GM18867 (cell line): ENCODE results near the gene ICA1.
"Not testable (repeated sequence)": the region's sequence is repeated elsewhere in the genome, so short reads cannot be mapped to it uniquely, and the experiment has no call there.

Experiments
- ATAC-seq: cut with Tn5 transposase; IDR thresholded peaks from one replicate; pipeline ENCODE4 v1.9.1; 2021; ENCODE audit warnings: mild to moderate bottlenecking, moderate library complexity; ENCODE audit not compliant: unreplicated experiment

The ICA1 gene

DNA sequence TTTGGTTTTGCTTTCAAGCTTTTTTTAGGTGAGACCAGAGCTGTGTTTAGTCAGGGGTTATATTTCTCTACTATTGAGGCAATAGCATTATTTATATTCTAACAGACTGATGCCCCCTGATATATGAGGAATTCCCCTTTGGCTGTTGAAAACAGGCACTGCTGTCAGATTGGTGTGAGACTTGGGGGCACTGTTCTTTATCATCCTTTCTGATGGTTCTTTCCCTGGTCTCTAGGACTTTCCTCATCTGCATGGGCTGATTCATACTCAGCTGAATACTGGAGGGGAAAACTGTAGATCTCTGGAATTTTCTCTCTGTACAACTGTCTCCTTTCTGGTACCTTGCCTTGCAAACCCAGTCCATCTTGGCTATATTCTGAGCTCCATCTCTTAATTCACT is 10.0 kb upstream of the ICA1 start:
- no peak for ATAC-seq

DNA sequence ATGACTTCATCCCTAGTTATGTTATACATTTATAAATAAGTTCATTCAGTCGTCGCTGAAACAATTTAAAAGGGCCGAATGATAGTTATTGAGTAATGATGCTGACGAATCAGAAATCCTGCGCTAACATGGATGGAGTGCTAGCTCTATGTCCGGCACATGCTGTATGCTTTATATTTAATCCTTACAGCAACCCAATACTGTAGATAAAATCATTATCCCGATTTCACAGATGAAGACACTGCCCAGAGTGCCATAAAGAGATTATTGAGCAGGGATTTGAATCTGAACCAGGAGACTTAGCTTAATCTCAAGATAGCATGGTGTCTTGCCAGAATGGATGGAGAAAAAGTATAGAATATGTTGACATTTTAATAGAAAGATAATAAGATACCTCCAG is 1.1 kb upstream of the ICA1 start:
- ATAC-seq: no peak

DNA sequence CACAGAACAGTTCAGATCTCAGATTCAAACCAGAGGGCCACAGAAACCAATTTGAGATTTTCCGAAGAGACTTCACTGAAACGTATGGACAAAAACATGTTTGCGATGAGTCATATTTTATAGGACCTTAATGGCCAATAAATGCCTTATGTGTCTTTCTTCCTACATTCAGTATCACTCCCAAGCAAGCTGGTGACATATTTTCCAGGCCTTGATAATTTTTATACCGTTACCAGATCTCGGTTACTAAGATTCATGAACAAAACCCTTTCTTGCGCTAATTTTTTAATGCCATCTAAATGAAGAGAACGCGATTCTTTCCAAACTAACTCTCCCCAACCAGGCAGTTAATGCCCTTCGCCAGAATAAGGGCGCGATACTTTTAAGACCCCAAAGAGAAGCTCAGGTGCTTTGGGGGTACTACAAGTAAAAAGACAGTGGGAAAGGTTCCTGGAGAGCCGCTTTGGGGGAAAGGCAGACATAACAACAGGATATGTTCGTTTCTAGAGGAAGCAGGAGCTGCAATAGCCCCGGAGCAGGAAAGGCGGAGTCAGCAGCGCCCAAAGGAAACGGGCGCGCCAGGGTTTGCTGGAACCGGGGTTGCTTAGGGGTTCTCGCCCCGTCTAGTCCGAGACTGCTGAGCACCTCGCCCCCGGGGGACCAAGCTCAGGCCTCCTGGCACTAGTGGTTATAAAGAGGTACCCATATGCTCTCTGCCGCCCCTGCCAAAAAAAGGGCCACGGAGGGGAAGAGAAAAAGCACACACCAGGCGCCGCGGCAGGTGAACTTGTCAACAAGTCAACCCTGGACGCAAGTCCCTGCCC is 884 bp downstream of the ICA1 start:
- peak; percentile 37 for ATAC-seq

DNA sequence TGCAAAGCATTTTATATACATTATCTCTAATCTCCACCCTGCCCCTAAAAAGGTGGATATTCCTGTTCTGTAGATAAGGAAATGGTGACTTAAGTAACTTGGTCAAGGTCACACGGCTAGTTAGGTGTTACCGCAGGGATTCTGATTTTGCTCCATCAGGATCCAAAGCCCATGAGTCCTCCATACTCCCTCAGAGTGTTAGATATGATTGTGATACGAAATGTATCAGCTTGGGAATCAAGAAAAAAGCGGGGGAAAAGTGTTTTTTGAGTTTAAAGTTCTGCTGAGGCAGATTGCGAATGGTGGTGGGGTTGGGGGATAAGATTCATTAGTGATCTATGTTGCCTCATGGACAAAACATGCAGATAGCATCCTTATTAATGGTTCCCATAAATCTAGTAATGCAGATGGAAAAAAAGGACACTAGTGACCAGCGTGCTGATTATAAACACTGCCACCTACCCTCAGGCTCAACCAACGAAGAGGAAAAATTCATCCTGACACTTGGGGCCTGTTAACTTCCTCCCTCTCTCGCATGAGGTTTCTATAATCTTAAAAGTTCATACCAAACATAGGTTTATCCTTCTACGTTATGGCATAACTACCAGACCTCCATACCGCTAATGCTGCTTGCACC is 2.3 kb downstream of the ICA1 start:
- no peak for ATAC-seq

DNA sequence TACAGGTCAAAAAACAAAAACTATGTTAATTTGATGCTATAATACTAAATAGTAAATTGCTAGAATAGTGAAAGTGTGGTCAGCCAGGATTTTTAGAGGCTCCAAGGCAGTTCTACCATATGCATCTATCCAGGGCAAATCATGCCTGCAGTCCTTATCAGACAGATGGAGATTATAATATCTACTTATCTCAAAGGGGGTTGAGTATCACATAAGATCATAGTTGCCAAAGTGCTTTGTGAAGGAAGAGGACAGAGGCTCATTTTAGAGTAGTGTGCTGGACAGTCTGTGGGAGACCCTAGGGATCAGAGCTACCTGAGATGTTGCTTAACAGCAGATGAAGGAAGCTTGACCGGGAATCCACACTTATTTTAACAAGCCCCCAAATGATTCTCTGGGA is 3.2 kb downstream of the ICA1 start:
- ATAC-seq: no peak

DNA sequence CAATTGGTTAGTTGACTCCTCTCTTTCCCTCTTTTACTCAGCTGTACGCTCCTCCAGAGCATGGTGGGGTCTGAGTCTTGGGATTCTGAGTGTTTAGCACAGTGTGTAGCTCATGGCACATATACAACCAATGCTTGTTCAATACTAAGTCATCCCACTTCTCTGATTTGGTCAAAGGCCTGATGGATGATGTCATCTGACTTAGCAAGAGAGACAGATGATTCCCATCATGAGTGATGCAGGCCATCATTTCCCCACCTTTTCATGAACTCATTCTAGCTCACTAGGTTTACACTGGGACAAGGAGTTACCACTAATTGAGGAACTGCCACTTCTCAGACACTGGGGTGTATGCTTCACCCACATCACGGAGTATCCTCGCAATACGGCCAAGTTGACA is 3.8 kb downstream of the ICA1 start:
- ATAC-seq: no peak

DNA sequence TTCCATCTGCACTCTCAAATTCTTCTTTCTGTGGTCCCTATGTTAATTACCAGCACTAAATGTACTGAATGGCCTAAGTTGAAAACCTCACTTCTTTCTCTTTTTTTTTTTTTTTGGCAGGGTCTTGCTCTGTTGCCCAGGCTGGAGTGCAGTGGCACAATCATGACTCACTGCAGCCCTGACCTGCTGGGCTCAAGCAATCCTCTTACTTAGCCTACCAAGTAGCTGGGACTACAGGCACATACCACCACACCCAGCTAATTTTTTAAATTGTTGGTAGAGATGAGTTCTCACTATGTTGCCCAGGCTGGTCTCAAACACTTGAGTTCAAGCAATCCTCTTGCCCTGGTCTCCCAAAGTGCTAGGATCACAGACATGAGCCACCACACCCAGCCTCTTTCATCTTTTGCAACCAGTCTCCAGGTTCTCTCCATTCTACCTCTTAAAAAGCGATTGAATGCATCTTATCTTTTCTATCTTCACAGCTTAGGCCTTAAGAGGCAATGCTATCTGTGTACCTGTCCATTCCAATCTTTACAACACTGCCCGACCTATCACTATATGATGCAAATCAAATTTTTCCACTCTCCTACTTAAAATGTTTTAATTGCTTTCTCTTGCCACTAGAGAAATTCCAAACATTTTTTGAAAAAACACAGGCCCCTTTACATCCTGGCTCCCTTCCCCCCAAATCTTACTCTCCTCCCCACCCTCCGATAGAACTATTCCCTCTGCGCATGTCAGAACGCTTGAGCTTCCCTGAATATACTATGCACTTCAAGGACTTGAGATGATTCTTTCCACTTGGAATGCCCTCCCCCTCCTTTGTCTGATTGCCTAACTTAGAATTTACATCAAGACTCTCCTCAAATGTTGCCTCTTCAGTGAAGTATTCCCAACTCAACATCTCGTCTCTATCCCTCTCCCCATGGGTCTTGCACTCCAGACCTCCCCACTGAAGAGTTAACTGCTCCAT is 6.0 kb downstream of the ICA1 start:
- no peak for ATAC-seq

DNA sequence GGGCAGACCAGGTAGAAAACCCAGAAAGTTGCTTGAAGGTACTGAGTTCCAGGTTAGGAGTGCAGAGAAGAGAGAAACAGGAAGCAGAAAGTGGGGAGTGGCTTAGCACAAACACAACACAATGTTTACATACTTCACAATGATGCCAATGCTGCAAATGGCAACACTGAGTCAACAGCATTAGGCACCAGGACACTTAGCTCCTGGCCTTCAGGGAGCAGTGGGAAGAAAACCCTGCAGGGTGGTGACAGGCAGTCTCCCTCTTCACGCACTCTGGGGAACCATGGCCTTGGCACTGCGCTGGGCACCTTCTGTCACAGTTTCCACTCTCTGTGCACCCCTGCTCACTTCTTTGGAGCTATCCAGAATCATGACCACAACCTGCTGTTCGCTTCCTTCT is 7.3 kb downstream of the ICA1 start:
- no peak for ATAC-seq

DNA sequence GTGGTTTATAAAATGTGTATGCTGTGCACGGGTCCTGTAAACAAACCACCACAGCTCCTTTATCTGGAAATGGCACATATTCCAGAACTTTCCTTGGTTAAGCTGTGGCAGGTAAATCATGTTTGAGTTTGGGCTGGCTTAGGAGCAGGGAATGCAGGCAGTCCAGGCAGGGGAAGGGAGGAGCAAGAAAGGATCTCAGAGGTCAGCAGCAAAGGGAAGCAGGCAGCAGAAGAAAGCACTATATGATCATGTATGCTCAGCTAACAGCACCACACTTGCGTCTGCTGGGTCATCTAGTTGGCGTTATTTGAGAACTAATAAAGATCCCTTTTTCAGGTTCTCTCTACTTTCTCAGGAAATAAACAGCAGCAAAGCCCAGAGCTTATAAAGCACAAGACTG is 7.8 kb downstream of the ICA1 start:
- ATAC-seq: no peak

DNA sequence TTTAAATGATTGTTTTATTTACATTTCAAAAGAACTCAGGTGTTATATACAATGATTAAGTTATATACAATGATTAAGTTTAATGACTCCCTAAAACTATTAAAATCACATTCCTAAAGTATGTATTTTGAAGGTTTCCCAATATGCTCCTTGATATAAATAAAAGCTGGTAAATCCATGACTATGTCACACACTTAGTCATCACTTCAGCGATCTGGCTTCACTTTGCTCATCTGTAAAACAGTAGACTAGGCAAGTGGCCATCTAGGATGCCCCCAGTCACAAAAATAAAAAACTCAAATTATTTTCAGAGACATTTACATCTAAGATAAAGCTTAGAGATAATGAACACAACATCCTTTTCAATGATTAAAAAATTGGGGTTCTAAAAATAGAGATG is 10.8 kb downstream of the ICA1 start:
- no peak for ATAC-seq

DNA sequence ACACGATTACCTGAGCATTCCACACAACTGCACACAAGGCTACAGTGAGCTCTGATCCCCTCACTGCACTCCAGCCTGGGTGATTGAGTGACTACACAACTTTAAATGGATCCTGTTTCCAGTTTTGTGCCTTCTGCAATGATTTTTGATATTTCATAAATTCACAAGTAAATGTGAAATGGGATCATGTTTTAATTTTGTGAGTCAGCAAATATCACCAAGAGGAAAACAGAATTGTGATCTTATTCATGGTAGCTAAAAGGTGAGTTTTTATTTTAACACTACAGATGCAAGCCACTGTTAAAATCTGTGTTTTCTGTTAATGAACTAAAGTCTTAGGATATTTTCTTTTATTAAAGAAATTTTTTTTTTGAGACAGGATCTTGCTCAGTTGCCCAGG is 11.4 kb downstream of the ICA1 start:
- no peak for ATAC-seq

DNA sequence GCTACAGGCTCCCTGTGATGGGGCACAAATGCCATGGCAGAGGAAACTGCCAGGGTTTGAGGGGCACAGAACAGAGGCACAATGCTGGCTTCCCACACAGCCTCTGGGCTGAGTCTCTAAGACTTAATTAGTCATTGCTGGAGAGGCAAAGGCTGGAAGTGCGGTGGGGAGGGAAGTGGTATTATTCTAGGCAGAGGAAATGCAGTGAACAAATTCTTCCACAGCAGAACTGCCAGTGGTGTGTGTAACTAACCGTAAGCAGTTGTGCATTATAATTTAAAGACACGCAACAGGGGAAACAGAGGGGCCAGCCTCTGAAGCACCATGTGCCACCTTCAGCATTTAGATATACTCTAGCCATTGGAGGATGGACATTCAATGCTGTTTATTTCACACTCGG is 12.8 kb downstream of the ICA1 start:
- no peak for ATAC-seq

DNA sequence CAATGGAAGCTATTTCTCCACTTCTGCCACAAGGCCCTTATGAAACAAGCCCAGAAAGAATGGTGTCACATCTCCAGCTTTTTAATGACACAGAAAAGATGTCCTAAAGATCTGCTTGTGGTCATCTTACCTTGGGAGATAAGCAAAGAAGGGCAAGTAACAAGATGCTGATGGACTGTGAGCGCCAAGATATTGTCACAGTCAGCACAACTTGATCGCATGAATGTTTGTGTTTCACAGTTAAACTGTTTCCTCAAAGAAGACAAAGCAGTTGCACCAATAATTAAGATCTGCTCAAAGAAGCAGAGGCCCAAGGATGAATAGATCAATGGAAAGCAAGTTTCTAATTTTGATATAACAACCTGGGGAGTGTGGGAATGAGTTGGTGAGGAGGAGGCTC is 15.9 kb downstream of the ICA1 start:
- no peak for ATAC-seq

DNA sequence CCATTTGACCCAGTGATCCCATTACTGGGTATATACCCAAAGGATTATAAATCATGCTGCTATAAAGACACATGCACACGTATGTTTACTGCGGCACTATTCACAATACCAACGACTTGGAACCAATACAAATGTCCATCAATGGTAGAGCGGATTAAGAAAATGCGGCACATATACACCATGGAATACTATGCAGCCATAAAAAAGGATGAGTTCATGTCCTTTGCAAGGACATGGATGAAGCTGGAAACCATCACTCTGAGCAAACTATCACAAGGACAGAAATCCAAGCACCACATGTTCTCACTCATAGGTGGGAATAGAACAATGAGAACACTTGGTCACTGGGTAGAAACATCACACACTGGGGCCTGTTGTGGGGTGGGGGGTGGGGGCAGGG is 16.9 kb downstream of the ICA1 start:
- not testable (repeated sequence) for ATAC-seq

DNA sequence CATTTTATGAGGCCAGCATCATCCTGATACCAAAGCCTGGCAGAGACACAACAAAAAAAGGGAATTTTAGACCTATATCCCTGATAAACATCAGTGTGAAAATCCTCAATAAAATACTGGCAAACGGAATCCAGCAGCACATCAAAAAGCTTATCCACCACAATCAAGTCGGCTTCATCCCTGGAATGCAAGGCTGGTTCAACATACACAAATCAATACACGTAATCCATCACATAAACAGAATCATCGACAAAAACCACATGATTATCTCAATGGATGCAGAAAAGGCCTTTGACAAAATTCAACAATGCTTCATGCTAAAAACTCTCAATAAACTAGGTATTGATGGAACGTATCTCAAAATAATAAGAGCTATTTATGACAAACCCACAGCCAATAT is 18.9 kb downstream of the ICA1 start:
- ATAC-seq: not testable (repeated sequence)

DNA sequence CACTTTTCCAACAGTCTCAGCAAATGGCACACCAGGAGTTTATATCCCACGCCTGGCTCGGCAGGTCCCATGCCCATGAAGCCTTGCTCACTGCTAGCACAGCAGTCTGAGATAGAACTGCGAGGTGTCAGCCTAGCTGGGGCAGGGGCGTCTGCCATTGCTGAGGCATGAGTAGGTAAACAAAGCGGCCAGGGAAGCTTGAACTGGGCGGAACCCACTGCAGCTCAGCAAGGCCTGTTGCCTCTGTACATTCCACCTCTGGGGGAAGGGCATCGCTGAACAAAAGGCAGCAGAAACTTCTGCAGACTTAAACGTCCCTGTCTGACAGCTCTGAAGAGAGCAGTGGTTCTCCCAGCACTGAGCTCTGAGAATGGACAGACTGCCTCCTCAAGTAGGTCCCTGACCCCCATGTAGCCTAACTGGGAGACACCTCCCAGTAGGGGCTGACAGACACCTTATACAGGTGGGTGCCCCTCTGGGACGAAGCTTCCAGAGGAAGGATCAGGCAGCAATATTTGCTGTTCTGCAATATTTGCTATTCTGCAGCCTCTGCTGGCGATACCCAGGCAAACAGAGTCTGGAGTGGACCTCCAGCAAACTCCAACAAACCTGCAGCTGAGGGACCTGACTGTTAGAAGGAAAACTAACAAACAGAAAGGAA is 22.1 kb downstream of the ICA1 start:
- not testable (repeated sequence) for ATAC-seq

DNA sequence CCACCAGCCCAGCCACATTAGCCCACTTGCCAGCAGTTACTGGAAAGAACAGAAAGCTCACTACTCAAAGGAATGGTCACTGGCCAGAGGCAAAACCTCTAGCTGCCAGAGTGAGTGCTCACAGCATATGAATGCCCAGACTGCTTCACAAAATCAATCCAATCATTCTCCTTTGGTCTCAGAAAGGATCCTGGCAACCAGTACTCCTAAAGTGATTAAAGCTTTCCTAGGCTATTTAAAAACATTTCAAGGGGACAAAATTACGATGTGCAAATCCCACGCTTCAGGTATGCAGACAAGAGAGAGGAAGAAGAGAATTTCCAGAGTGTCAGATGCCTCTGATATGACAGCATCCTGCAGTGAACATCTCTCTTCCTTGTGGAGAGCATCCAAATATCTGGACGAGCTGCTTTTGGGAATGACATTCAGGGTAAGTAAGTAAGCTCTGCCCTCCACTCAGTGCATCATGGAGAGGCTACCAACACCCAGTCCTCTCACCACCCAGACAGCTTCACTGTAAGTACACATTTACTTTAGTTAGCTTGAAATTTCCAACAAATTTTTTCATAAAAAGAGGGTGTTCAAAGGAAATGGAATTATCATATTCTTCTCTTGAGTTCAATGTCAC is 25.1 kb downstream of the ICA1 start:
- ATAC-seq: no peak

DNA sequence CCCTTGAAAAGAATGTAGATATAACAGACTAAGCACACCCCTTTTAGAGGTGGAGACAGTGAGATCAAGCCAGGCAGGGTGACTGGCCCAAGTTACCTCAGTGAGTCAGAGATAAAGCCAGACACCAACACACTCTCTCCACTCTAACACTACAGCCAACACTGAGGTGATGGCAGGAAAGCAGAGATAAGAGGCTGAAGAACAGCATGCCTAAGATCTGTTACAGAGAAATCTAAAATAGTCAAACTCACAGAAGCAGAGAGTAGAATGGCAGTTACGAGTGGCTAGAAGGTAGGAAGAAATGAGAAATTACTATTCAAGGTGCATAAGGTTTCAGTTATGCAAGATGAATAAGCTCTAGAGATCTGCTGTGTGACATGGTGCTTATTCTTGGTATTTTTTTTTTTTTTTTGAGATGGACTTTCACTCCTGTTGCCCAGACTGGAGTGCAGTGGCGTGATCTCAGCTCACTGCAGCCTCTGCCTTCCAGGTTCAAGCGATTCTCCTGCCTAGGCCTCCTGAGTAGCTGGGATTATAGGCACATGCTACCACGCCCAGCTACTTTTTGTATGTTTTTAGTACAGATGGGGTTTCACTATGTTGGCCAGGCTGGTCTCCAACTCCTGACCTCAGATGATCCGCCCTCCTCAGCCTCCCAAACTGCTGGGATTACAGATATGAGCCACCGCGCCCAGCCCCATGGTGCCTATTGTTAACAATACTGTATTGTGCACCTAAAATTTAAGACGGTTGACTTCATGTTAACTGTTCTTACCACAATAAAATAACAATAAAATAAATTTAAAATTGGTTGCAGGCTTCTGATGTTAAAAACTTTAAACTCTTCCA is 28.7 kb downstream of the ICA1 start:
- ATAC-seq: peak; percentile 70

DNA sequence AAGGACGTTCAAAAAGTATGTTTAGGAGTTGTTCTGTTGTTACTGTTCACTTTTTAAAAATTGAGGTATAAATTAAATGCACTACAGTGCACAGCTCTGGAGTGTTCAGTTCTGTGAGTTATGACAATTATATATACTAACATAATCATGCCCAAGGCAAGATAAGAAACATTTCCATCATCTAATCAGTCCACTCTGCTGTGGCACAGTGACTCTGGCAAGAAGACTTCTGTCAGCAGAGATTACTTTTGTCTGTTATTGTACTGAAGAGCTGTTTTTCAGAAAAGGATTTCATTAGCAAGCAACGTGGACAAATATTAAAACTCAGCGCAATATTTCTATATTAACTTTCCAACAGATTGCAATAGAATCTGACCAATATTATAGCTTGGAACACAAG is 32.0 kb downstream of the ICA1 start:
- ATAC-seq: no peak
